Keratinocyte (primary cell): ENCODE results near the gene MEIG1.

Experiments
- CTCF ChIP-seq, 3 experiments: IDR thresholded peaks in 1 of 3; conservative IDR thresholded peaks in 1 of 3; optimal IDR thresholded peaks in 1 of 3; 2 replicates in 2 of 3; 3 replicates in 1 of 3; pipeline versions ENCODE3 to v1.5.1; 2011; ENCODE audit warnings: low read length in 3 of 3, mild to moderate bottlenecking in 3 of 3, moderate library complexity in 2 of 3, control low read depth in 1 of 3, inconsistent platforms in 1 of 3; ENCODE audit not compliant: insufficient read depth in 2 of 3; ENCODE audit errors: extremely low read depth in 1 of 3
- EZH2 ChIP-seq: IDR thresholded peaks from one replicate; pipeline ENCODE4 v1.6.1; 2012; ENCODE audit warnings: inconsistent platforms, mild to moderate bottlenecking, low read length, moderate library complexity

GRCh38 chr10:14926061-14926470, 33.1 kb upstream of the MEIG1 start:
- TF ChIP-seq CTCF (optimal IDR thresholded peaks at IDR 0.05 in 1 of 3, IDR thresholded peaks at IDR 0.05 in 1 of 3, conservative IDR thresholded peaks at IDR 0.05 in 1 of 3; ENCODE audit: extremely low read depth in 1 of 3, insufficient read depth in 2 of 3, low read length in 3 of 3) (no peak), EZH2 (no peak)
